Pancreas (tissue), 10 donors: Measurements from ENCODE around the gene CELF2. TPM values are rescaled to one million over a fixed set of nuclear protein-coding genes. Genes with fewer than 3 reads are reported as not detected.

ENCODE experiments used
- ATAC-seq, 4 donors: fragments of 200-7000 bp; cut with Tn5 transposase; one replicate each; pipeline versions ENCODE4 v1.8.0 to v1.9.1; 2020; ENCODE audit warnings: mild to moderate bottlenecking in 4 of 4, moderate library complexity in 4 of 4
- DNase-seq, 6 donors: peaks; one replicate each; pipeline ENCODE4 v3.0.0-alpha.2; 2020
- FAIRE-seq: peaks from 2 replicates; lab custom pipeline; 2012; peaks lifted over from hg19 to GRCh38; lab: Jason Lieb, UNC
- H3K27ac ChIP-seq, 4 donors: fragments of 200-600 bp; sonication (generic); 1 replicate in 3 of 4; 2 replicates in 1 of 4; pipeline versions ENCODE4 v1.5.0 to v1.8.0; 2020
- H3K27me3 ChIP-seq, 4 donors: fragments of 200-600 bp; one replicate each; pipeline ENCODE4 v1.8.0; 2021
- H3K36me3 ChIP-seq, 3 donors: fragments of 200-600 bp; sonication (generic) in 1 of 3; one replicate each; pipeline versions ENCODE4 v1.5.0 to v1.8.0; 2020 to 2021
- H3K4me1 ChIP-seq, 3 donors: fragments of 200-600 bp; one replicate each; pipeline ENCODE4 v1.8.0; 2021
- H3K4me3 ChIP-seq, 4 donors: fragments of 200-600 bp; sonication (generic) in 2 of 4; one replicate each; pipeline versions ENCODE4 v1.5.0 to v1.8.0; 2020 to 2021
- H3K9me3 ChIP-seq, 4 donors: fragments of 200-600 bp; one replicate each; pipeline ENCODE4 v1.8.0; 2021
- CTCF ChIP-seq, 4 donors: fragments of 200-600 bp; sonication (generic) in 3 of 4; IDR thresholded peaks; one replicate each; pipeline versions ENCODE4 v1.5.0 to v1.8.0; 2021; ENCODE audit warnings: antibody characterized with exemption in 4 of 4
- WGBS, 2 donors: extraction: QIAGEN DNeasy Blood & Tissue Kit; methylation state at CpG; one replicate each; pipeline ENCODE4 v1.1.7; 2013; 5-methylcytosine and 5-hydroxymethylcytosine counted together
- intact Hi-C, 3 donors: fragments of 100-400 bp; cut with DNase I; formaldehyde crosslinking; loops; one replicate each; pipeline versions ENCODE4 v1.11.1 to v1.14.2; 2022
- polyA plus RNA-seq, 2 donors: library from polyadenylated mRNA; stranded (reverse); fragments of 200-250 nt; gene quantifications; one replicate each; pipeline ENCODE4 v1.2.3, GENCODE V29; 2013
- total RNA-seq, 6 donors: library from RNA; stranded (reverse); fragmentation: NEBNext Ultra II Directional in 4 of 6; extraction: Animal tissue kit (Norgen Biotek cat#: 25700) in 4 of 6; gene quantifications; one replicate each; pipeline versions ENCODE4 v1.2.1 to v1.2.4, GENCODE V29; 2021 to 2023
- donor health status: healthy with polysubstance abuse.
- donor health status: DM: no; HTN: no; CAD: no; lungs with moderate emphysema.
- donor health status: DM: no; HTN: no; CAD: no.
- donor health status: control.
- donor health status: control.
- donor health status: Bipolar disorder and iron deficiency.
- donor health status: DM: yes; HTN: yes; CAD: no.
- donor health status: DM: no; HTN: no; CAD: no.
- donor health status: DM: no; HTN: no; CAD: no.
- donor health status: DM: yes; HTN: yes; CAD: no.

CELF2 gene
- total and polyA plus RNA-seq, 8 donors = 1.2 to 11.7 (median 2.2) TPM

GRCh38 chr10:11246752-11247467 is 229.2 kb downstream of the CELF2 start:
- ATAC-seq (no peak), FAIRE-seq (no peak), DNase-seq (no peak)
- Histone ChIP-seq H3K4me3 (no peak overlapping the region), H3K27ac (no peak overlapping the region), H3K9me3 (no peaks in the 10 kb centered on the region), H3K36me3 (no peaks in the 10 kb centered on the region), H3K4me1 (no peaks in the 10 kb centered on the region), H3K27me3 (no peaks in the 10 kb centered on the region)
- 81 to 86% methylated on average over 24 of the region's 24 CpGs for WGBS, 2 donors
- TF ChIP-seq CTCF (IDR thresholded peaks at IDR 0.05) = no peak
- intact Hi-C loops = no loop called here

- H3K36me3 ChIP-seq = no peaks in the 10 kb centered on the region
- TF ChIP-seq CTCF (IDR thresholded peaks at IDR 0.05) = no peak
- 58 to 68% methylated on average over 10 of the region's 10 CpGs for WGBS, 2 donors
- DNase-seq (no peak), FAIRE-seq (no peak), ATAC-seq (no peak)
- no peak overlapping the region for H3K27ac ChIP-seq
- no peaks in the 10 kb centered on the region for H3K27me3 ChIP-seq
- H3K4me1 ChIP-seq = no peaks in the 10 kb centered on the region
- no peaks in the 10 kb centered on the region for H3K9me3 ChIP-seq
- intact Hi-C loops = no loop called here
- no peak overlapping the region for H3K4me3 ChIP-seq
Measured at GRCh38 chr10:11249152-11249807, 231.6 kb downstream of the CELF2 start.

- 61 to 73% methylated on average over 2 of the region's 2 CpGs for WGBS, 2 donors
- no peak for TF ChIP-seq CTCF (IDR thresholded peaks at IDR 0.05)
- no peak for FAIRE-seq
Measured at GRCh38 chr10:11249808-11250195, 232.1 kb downstream of the CELF2 start.

GRCh38 chr10:11250304-11250703 is 232.6 kb downstream of the CELF2 start:
- 70 to 81% methylated on average over 5 of the region's 5 CpGs for WGBS, 2 donors
- DNase-seq = no peak
- Histone ChIP-seq H3K9me3 (no peaks in the 10 kb centered on the region), H3K27me3 (no peaks in the 10 kb centered on the region), H3K27ac (no peak overlapping the region), H3K4me1 (no peaks in the 10 kb centered on the region), H3K4me3 (no peak overlapping the region), H3K36me3 (no peaks in the 10 kb centered on the region)
- ATAC-seq = no peak
- FAIRE-seq = no peak
- TF ChIP-seq CTCF (IDR thresholded peaks at IDR 0.05) = no peak
- intact Hi-C loops = no loop called here

More at GRCh38 chr10:11249808-11250195, 232.1 kb downstream of the CELF2 start:
- Histone ChIP-seq H3K9me3 (no peaks in the 10 kb centered on the region), H3K4me1 (no peaks in the 10 kb centered on the region), H3K27ac (no peak overlapping the region), H3K27me3 (no peaks in the 10 kb centered on the region), H3K36me3 (no peaks in the 10 kb centered on the region), H3K4me3 (no peak overlapping the region)
- ATAC-seq (no peak), DNase-seq (no peak)
- intact Hi-C loops = no loop called here

- ATAC-seq (no peak), FAIRE-seq (no peak), DNase-seq (no peak)
- WGBS, 2 donors = 66 to 70% methylated on average over 7 of the region's 7 CpGs
- no peaks in the 10 kb centered on the region for H3K4me1 ChIP-seq
- no peaks in the 10 kb centered on the region for H3K27me3 ChIP-seq
- intact Hi-C loops = no loop called here
- no peaks in the 10 kb centered on the region for H3K9me3 ChIP-seq
- H3K36me3 ChIP-seq = no peaks in the 10 kb centered on the region
- no peak overlapping the region for H3K4me3 ChIP-seq
- no peak for TF ChIP-seq CTCF (IDR thresholded peaks at IDR 0.05)
- H3K27ac ChIP-seq = no peak overlapping the region
Measured at GRCh38 chr10:11252887-11253286, 235.2 kb downstream of the CELF2 start.
